BLaER1 (cell line): ENCODE measurements around the gene ANKRD61.
"Not testable (repeated sequence)": the region's sequence is repeated elsewhere in the genome, so short reads cannot be mapped to it uniquely, and the experiment has no call there.

ENCODE experiments used
- H3K27ac ChIP-seq: shearing (Covaris generic); formaldehyde crosslinking; 2 replicates; pipeline ENCODE4 v1.8.1; 2022
- H3K27me3 ChIP-seq: shearing (Covaris generic); formaldehyde crosslinking; 2 replicates; pipeline ENCODE4 v1.8.1; 2022
- H3K36me3 ChIP-seq: shearing (Covaris generic); formaldehyde crosslinking; 2 replicates; pipeline ENCODE4 v1.8.1; 2022
- H3K4me1 ChIP-seq: shearing (Covaris generic); formaldehyde crosslinking; 2 replicates; pipeline ENCODE4 v1.8.1; 2022
- H3K4me2 ChIP-seq: shearing (Covaris generic); formaldehyde crosslinking; 2 replicates; pipeline ENCODE4 v1.8.1; 2022
- H3K4me3 ChIP-seq: shearing (Covaris generic); formaldehyde crosslinking; 2 replicates; pipeline ENCODE4 v1.8.1; 2022
- H3K9ac ChIP-seq: shearing (Covaris generic); formaldehyde crosslinking; 2 replicates; pipeline ENCODE4 v1.8.1; 2022
- H3K9me3 ChIP-seq: shearing (Covaris generic); formaldehyde crosslinking; 2 replicates; pipeline ENCODE4 v1.8.1; 2022
- H4K20me1 ChIP-seq: shearing (Covaris generic); formaldehyde crosslinking; 2 replicates; pipeline ENCODE4 v1.8.1; 2022
- Cebpa-rat ChIP-seq: shearing (Covaris generic); IDR thresholded peaks from 2 replicates; pipeline ENCODE4 v1.8.1; 2022

ANKRD61 gene

GRCh38 chr7:6031567-6031966, 391 bp downstream of the ANKRD61 start:
- Histone ChIP-seq H4K20me1 (peaks cover 38% of the 10 kb centered on the region), H3K27me3 (no peaks in the 10 kb centered on the region), H3K36me3 (peaks cover 98% of the 10 kb centered on the region), H3K4me1 (peaks cover 13% of the 10 kb centered on the region), H3K9me3 (no peaks in the 10 kb centered on the region), H3K4me2 (no peak overlapping the region), H3K4me3 (no peak overlapping the region), H3K9ac (no peak overlapping the region), H3K27ac (no peak overlapping the region)
- no peak for TF ChIP-seq Cebpa-rat

GRCh38 chr7:6032167-6032566, 991 bp downstream of the ANKRD61 start:
- no peaks in the 10 kb centered on the region for H3K27me3 ChIP-seq
- no peak for TF ChIP-seq Cebpa-rat
- peaks cover 98% of the 10 kb centered on the region for H3K36me3 ChIP-seq
- no peak overlapping the region for H3K4me3 ChIP-seq
- peaks cover 7% of the 10 kb centered on the region for H3K4me1 ChIP-seq
- H4K20me1 ChIP-seq: peaks cover 32% of the 10 kb centered on the region
- no peak overlapping the region; the same call in 1 of the 2 replicates for H3K9ac ChIP-seq
- no peak overlapping the region for H3K4me2 ChIP-seq
- H3K27ac ChIP-seq: no peak overlapping the region
- H3K9me3 ChIP-seq: no peaks in the 10 kb centered on the region

GRCh38 chr7:6032641-6033040, 1.5 kb downstream of the ANKRD61 start:
- no peaks in the 10 kb centered on the region for H3K27me3 ChIP-seq
- H3K4me3 ChIP-seq: no peak overlapping the region
- H3K27ac ChIP-seq: no peak overlapping the region
- H3K4me1 ChIP-seq: peaks cover 2% of the 10 kb centered on the region
- H3K9me3 ChIP-seq: no peaks in the 10 kb centered on the region
- no peak for TF ChIP-seq Cebpa-rat
- H3K4me2 ChIP-seq: no peak overlapping the region
- H4K20me1 ChIP-seq: peaks cover 27% of the 10 kb centered on the region
- no peak overlapping the region; the same call in 1 of the 2 replicates for H3K9ac ChIP-seq
- peaks cover 98% of the 10 kb centered on the region for H3K36me3 ChIP-seq

GRCh38 chr7:6035165-6035564, 4.0 kb downstream of the ANKRD61 start:
- H3K4me1 ChIP-seq: no peaks in the 10 kb centered on the region
- H3K4me2 ChIP-seq: no peak overlapping the region
- H3K27ac ChIP-seq: no peak overlapping the region
- peaks cover 98% of the 10 kb centered on the region for H3K36me3 ChIP-seq
- no peaks in the 10 kb centered on the region for H3K9me3 ChIP-seq
- no peak for TF ChIP-seq Cebpa-rat
- H3K27me3 ChIP-seq: no peaks in the 10 kb centered on the region
- peaks cover 27% of the 10 kb centered on the region for H4K20me1 ChIP-seq
- no peak overlapping the region for H3K4me3 ChIP-seq
- H3K9ac ChIP-seq: no peak overlapping the region

- Histone ChIP-seq H3K9ac (no peak overlapping the region), H3K27ac (no peak overlapping the region), H3K4me1 (no peaks in the 10 kb centered on the region), H3K4me3 (no peak overlapping the region), H4K20me1 (peaks cover 25% of the 10 kb centered on the region), H3K4me2 (no peak overlapping the region), H3K36me3 (peaks cover 98% of the 10 kb centered on the region), H3K9me3 (no peaks in the 10 kb centered on the region), H3K27me3 (no peaks in the 10 kb centered on the region)
- TF ChIP-seq Cebpa-rat: no peak
Observed at GRCh38 chr7:6035686-6036085, 4.5 kb downstream of the ANKRD61 start.

- no peak overlapping the region for H3K4me3 ChIP-seq
- H3K9ac ChIP-seq: no peak overlapping the region
- no peak overlapping the region for H3K4me2 ChIP-seq
- no peaks in the 10 kb centered on the region for H3K27me3 ChIP-seq
- H3K9me3 ChIP-seq: no peaks in the 10 kb centered on the region
- peaks cover 26% of the 10 kb centered on the region for H4K20me1 ChIP-seq
- no peak overlapping the region for H3K27ac ChIP-seq
- no peaks in the 10 kb centered on the region for H3K4me1 ChIP-seq
- no peak for TF ChIP-seq Cebpa-rat
- H3K36me3 ChIP-seq: peaks cover 100% of the 10 kb centered on the region
Observed at GRCh38 chr7:6049780-6050179, 18.6 kb downstream of the ANKRD61 start.

- Histone ChIP-seq H3K36me3 (peaks cover 97% of the 10 kb centered on the region), H4K20me1 (peaks cover 41% of the 10 kb centered on the region)
- not testable (repeated sequence) for H3K4me3 ChIP-seq, H3K27me3 ChIP-seq, H3K4me1 ChIP-seq, H3K4me2 ChIP-seq, H3K27ac ChIP-seq, H3K9me3 ChIP-seq, H3K9ac ChIP-seq
Observed at GRCh38 chr7:6051185-6051584, 20.0 kb downstream of the ANKRD61 start.

GRCh38 chr7:6056616-6057015, 25.4 kb downstream of the ANKRD61 start:
- H3K27me3 ChIP-seq: no peaks in the 10 kb centered on the region
- peaks cover 21% of the 10 kb centered on the region for H3K4me1 ChIP-seq
- TF ChIP-seq Cebpa-rat: no peak
- no peak overlapping the region for H3K9ac ChIP-seq
- peak overlapping the region; percentile 82 for H3K4me2 ChIP-seq
- no peak overlapping the region for H3K27ac ChIP-seq
- H4K20me1 ChIP-seq: peaks cover 54% of the 10 kb centered on the region
- H3K4me3 ChIP-seq: no peak overlapping the region
- H3K36me3 ChIP-seq: peaks cover 43% of the 10 kb centered on the region
- H3K9me3 ChIP-seq: no peaks in the 10 kb centered on the region

- peak overlapping the region; percentile 94 for H3K27ac ChIP-seq
Observed at GRCh38 chr7:6057316-6058129, 26.3 kb downstream of the ANKRD61 start.

GRCh38 chr7:6059941-6060340, 28.8 kb downstream of the ANKRD61 start:
- H3K27ac ChIP-seq, H3K36me3 ChIP-seq, H3K4me3 ChIP-seq, H3K9me3 ChIP-seq, H3K9ac ChIP-seq, H3K27me3 ChIP-seq, H3K4me2 ChIP-seq: not testable (repeated sequence)
- Histone ChIP-seq H3K4me1 (peaks cover 21% of the 10 kb centered on the region), H4K20me1 (peaks cover 39% of the 10 kb centered on the region)

More at GRCh38 chr7:6057316-6058129, 26.3 kb downstream of the ANKRD61 start:
- no peak for TF ChIP-seq Cebpa-rat
- peak overlapping the region; percentile 96 for H3K9ac ChIP-seq
- H3K27me3 ChIP-seq: no peaks in the 10 kb centered on the region
- no peaks in the 10 kb centered on the region for H3K9me3 ChIP-seq
- H3K4me2 ChIP-seq: peak overlapping the region; percentile 82
- H3K36me3 ChIP-seq: peaks cover 34% of the 10 kb centered on the region
- H4K20me1 ChIP-seq: peaks cover 50% of the 10 kb centered on the region
- peaks cover 21% of the 10 kb centered on the region for H3K4me1 ChIP-seq
- peak overlapping the region; percentile 97 for H3K4me3 ChIP-seq
